ENCODE measurements around the gene OXLD1.

DNA sequence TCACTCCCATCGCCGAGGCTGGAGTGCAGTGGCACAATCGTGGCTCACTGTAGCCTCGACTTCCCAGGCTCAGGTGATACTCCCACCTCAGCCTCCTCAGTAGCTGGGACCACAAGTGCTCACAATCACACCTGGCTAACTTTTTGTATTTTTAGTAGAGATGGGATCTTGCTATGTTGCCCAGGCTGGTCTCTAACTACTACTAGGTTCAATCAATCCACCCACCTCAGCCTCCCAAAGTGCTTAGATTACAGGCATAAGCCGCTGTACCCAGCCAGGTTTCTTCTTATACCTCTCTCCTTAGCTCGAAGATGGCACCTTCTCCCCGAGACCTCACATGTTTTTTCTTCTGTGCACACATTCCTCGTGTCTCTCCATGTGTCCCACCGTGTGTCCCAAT is 26.4 kb downstream of the OXLD1 start:
- TF ChIP-seq, protein P1, sequence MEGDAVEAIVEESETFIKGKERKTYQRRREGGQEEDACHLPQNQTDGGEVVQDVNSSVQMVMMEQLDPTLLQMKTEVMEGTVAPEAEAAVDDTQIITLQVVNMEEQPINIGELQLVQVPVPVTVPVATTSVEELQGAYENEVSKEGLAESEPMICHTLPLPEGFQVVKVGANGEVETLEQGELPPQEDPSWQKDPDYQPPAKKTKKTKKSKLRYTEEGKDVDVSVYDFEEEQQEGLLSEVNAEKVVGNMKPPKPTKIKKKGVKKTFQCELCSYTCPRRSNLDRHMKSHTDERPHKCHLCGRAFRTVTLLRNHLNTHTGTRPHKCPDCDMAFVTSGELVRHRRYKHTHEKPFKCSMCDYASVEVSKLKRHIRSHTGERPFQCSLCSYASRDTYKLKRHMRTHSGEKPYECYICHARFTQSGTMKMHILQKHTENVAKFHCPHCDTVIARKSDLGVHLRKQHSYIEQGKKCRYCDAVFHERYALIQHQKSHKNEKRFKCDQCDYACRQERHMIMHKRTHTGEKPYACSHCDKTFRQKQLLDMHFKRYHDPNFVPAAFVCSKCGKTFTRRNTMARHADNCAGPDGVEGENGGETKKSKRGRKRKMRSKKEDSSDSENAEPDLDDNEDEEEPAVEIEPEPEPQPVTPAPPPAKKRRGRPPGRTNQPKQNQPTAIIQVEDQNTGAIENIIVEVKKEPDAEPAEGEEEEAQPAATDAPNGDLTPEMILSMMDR (optimal IDR thresholded peaks at IDR 0.05 in 1 of 3, IDR thresholded peaks at IDR 0.05 in 1 of 3, conservative IDR thresholded peaks at IDR 0.05 in 1 of 3; ENCODE audit: extremely low read depth in 1 of 3, insufficient read depth in 2 of 3, low read length in 3 of 3) = no peak
- no peak for TF ChIP-seq EZH2 (IDR thresholded peaks at IDR 0.05; ENCODE audit: low read length)

Data from keratinocyte (primary cell).